Adipocyte (in vitro differentiated cells): Measurements from ENCODE around the gene ST6GALNAC1.
A peak's percentile ranks its signal among the peaks of the same experiment; 100 is the strongest.
"Not testable (repeated sequence)": the region's sequence is repeated elsewhere in the genome, so short reads cannot be mapped to it uniquely, and the experiment has no call there.

ENCODE experiments used
- DNase-seq: peaks from one replicate; pipeline ENCODE4 v3.0.0-alpha.2; 2015; ENCODE audit warnings: low read depth
- H3K27me3 ChIP-seq: replicated peaks from 2 replicates; pipeline ENCODE4 v1.7.0; 2013; ENCODE audit warnings: mild to moderate bottlenecking, low read length, moderate library complexity; ENCODE audit not compliant: control insufficient read depth, insufficient read depth
- H3K36me3 ChIP-seq: 2 replicates; pipeline ENCODE4 v1.7.0; 2013; ENCODE audit warnings: low read length, mild to moderate bottlenecking, moderate library complexity; ENCODE audit not compliant: control insufficient read depth, insufficient read depth, severe bottlenecking
- H3K4me1 ChIP-seq: 2 replicates; pipeline ENCODE4 v1.7.0; 2013; ENCODE audit warnings: mild to moderate bottlenecking, low read length, moderate library complexity; ENCODE audit not compliant: control insufficient read depth, insufficient read depth
- H3K4me3 ChIP-seq: 2 replicates; pipeline ENCODE4 v1.7.0; 2013; ENCODE audit warnings: mild to moderate bottlenecking, low read length, moderate library complexity
- H3K9ac ChIP-seq: 2 replicates; pipeline ENCODE4 v1.7.0; 2013; ENCODE audit warnings: mild to moderate bottlenecking, low read length, moderate library complexity
- H3K9me3 ChIP-seq: 2 replicates; pipeline ENCODE4 v1.7.0; 2013; ENCODE audit warnings: mild to moderate bottlenecking, low read length, moderate library complexity; ENCODE audit not compliant: control insufficient read depth

The ST6GALNAC1 gene

DNA sequence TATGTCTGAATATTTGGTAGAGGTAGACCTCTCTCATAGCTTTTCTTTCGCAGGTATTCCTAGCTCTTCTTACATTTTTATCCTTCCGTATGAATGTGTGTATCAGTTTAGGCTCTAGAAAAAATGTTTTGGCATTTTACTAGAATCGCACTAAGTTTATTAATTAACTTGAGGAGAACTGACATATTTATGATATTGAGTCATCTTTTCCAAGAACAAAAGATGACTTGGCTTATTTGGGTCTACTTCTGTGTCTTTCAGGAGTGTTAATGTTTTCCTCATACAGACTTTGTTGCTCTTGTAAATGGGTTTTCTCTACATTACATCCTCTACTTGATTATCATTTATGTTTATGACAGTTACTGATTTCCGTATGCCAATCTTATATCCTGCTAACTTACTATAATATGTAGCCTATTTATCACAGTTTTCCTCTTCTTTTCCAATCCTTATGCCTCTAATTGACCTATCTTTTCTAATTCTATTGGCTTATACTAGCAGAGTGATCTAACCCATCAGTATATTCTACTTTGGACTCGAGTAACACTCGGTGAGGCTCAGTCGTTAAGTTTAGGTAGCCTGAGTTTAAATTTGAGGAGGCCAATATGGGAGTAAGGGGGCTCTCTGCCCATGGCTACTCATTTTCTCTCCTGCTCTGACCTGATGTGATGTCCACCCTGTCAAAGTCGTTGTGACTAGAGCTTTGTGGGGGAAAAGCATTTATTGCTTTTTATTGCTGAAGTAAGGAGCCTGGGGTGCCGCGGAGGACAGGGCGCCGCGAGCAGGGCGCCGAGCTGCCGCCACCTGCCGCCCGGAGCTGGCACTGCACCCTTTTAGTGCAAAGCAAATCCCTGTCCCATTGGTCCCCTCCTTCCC is 20.0 kb downstream of the ST6GALNAC1 start:
- peak; percentile 88 for DNase-seq
- H3K36me3 ChIP-seq = no peaks in the 10 kb centered on the region

DNA sequence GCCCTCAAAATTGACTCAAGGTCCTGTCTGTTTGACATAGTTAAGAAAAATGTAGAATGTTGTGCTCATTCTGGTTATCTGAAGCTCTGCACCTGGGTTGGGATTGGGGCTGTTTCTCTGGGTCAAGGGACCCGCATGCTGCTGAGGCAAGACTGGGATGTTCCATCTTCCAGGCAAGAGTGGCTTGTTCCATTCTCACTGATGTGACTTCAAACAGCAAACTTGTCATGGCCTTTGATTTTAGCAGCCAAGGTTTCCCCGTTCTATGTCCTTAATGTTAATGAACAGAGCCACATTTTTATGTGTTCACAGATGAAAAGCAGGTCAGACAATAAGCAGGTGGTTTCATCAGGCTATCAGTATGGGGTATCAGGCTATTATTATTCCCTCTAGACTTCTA is 25.7 kb downstream of the ST6GALNAC1 start:
- H3K4me1 ChIP-seq = no peaks in the 10 kb centered on the region
- no peak overlapping the region for H3K4me3 ChIP-seq
- no peaks in the 10 kb centered on the region for H3K9me3 ChIP-seq
- H3K9ac ChIP-seq = no peak overlapping the region
- DNase-seq = no peak
- H3K27me3 ChIP-seq = peaks cover 11% of the 10 kb centered on the region
- no peaks in the 10 kb centered on the region for H3K36me3 ChIP-seq

More for the DNA sequence above, 20.0 kb downstream of the ST6GALNAC1 start:
- Histone ChIP-seq H3K27me3 (peaks cover 28% of the 10 kb centered on the region), H3K9ac (peak overlapping the region; percentile 59), H3K9me3 (no peaks in the 10 kb centered on the region), H3K4me3 (peak overlapping the region; percentile 49), H3K4me1 (peaks cover 9% of the 10 kb centered on the region)

DNA sequence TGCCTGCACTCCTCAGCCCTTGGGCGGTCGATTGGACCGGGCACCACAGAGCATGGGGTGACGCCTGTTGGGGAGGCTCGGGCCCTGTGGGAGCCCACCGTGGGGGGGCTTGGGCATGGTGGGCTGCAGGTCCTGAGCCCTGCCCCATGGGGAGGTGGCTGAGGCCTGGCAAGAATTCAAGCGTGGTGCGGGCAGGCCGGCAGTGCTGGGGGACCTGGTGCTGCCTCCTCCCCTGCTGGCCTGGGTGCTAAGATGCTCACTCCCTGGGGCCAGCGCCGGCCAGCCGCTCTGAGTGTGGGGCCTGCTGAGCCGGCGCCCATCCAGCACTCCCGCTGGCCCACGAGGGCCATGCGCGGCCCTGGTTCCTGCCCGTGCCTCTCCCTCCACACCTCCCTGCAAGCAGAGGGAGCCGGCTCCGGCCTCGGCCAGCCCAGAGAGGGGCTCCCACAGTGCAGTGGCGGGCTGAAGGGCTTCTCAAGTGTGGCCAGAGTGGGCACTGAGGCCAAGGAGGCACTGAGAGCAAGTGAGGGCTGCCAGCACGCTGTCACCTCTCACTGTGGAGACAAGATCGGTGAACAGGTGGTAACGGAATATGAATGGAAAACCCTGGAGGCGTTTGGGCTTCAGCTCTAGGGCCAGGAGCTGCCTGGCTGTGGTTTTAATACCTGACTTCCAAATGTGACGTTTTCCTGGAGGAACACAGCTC is 28.5 kb downstream of the ST6GALNAC1 start:
- no peak overlapping the region for H3K9ac ChIP-seq
- no peak for DNase-seq
- no peaks in the 10 kb centered on the region for H3K36me3 ChIP-seq
- H3K9me3 ChIP-seq = no peaks in the 10 kb centered on the region
- peaks cover 11% of the 10 kb centered on the region for H3K27me3 ChIP-seq
- no peak overlapping the region for H3K4me3 ChIP-seq
- no peaks in the 10 kb centered on the region for H3K4me1 ChIP-seq

DNA sequence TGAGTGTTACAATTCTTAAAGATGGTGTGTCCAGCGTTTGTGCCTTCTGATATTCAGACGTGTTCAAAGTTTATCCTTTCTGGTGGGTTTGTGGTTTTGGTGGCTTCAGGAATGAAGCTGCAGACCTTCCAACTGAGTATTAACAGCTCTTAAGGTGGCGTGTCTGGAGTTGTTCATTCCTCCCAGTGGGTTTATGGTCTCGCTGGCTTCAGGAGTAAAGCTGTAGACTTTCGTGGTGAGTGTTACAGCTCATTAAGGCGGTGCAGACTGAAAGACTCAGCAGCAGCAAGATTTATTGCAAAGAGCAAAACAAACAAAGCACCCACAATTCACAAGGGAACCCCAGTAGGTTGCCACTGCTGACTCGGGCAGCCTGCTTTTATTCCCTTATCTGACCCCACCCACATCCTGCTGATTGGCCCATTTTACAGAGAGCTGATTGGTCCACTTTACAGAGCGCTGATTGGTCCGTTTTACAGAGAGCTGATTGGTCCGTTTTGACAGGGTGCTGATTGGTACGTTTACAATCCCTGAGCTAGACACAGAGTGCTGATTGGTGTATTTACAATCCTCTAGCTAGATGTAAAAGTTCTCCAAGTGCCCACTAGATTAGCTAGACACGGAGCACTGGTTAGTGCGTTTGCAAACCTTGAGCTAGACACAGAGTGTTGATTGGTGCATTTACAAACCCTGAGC is 29.3 kb downstream of the ST6GALNAC1 start:
- not testable (repeated sequence) for H3K9ac ChIP-seq, H3K9me3 ChIP-seq, H3K4me3 ChIP-seq, DNase-seq, H3K4me1 ChIP-seq, H3K27me3 ChIP-seq, H3K36me3 ChIP-seq

DNA sequence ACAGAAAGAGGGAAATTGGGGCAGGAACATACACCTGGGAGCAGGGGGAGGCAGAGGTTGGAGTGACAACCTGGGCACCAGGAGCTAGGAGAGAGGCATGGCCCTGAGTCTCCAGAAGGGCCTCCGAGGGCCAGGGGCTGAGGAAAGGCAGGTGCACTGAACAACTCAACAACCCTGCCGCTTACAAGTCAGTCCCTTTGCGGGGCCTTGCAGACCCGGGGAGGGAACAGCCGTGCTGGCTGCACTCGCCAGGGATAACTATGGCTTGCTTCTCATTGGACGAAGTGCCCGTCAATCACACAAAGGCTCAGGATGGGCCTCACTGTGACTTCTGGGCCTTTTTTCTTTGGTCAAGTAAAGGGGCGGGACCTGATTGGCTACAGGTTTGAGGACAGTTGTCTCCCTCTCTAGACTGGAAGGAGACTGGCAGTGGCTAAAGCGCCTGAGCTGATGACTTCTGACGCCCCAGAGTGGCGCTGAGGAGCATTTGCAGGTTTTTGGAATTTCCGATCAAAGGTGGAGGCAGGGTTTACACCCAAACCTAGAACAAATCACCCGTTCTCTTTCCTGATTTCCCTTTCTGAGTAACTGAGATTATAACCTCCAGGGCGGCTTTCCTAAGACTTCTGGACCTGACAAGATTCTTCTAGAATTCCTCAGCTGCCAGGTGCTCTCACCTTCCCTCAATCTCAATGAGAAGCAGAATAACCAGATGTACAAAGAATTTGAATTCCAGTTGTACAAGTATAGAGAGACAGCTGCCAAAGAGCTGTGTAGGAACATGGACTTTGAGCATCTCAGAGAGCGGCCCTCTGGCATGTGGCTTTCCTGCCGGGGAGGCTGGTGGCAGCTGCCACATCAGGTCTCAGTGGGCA is 30.3 kb downstream of the ST6GALNAC1 start:
- DNase-seq = no peak

DNA sequence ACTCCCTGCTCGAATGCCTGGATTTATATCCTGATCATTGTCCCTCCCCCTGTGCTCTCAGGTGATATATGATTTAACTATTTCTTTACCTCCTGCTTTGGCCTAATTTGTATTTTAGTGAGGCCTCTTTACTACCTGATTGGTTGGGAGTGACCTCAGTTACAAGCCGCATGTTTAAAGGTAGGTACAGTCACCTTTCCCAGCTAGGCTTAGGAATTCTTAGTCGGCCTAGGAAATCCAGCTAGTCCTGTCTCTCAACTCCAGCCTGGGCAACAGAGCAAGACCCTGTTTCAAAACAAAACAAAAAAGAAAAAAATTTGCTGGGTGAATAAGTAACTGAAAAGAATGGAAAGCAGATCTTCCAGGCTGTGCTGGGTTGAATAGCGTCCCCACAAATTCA is 31.1 kb downstream of the ST6GALNAC1 start:
- Histone ChIP-seq H3K27me3 (peaks cover 7% of the 10 kb centered on the region), H3K9ac (no peak overlapping the region), H3K9me3 (no peaks in the 10 kb centered on the region), H3K4me1 (no peaks in the 10 kb centered on the region), H3K36me3 (no peaks in the 10 kb centered on the region), H3K4me3 (no peak overlapping the region)
- no peak for DNase-seq

More for the DNA sequence above, 30.3 kb downstream of the ST6GALNAC1 start:
- Histone ChIP-seq H3K36me3 (no peaks in the 10 kb centered on the region), H3K4me1 (no peaks in the 10 kb centered on the region), H3K27me3 (peaks cover 7% of the 10 kb centered on the region), H3K9ac (no peak overlapping the region), H3K9me3 (no peaks in the 10 kb centered on the region), H3K4me3 (no peak overlapping the region)

DNA sequence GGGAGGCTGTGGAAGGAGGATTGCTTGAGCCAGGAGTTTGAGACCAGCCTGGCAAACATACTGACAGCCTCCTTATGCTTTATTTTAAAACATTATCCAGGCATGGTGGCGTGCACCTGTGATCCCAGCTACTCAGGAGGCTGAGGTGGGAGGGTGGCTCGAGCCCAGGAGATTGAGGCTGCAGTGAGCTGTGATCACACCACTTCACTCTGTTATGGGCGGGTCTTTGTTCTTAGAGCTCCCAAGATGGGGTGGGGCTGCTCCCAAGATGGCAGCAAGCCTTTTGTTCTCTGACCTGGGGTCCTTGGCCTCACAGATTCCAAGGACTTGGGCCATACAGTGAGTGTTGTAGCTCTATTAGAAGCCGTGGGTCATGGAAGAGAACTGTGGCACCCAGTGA is 31.8 kb downstream of the ST6GALNAC1 start:
- H3K9me3 ChIP-seq = no peaks in the 10 kb centered on the region
- no peak overlapping the region for H3K9ac ChIP-seq
- peaks cover 7% of the 10 kb centered on the region for H3K27me3 ChIP-seq
- no peak overlapping the region for H3K4me3 ChIP-seq
- no peaks in the 10 kb centered on the region for H3K36me3 ChIP-seq
- no peaks in the 10 kb centered on the region for H3K4me1 ChIP-seq
- no peak for DNase-seq

DNA sequence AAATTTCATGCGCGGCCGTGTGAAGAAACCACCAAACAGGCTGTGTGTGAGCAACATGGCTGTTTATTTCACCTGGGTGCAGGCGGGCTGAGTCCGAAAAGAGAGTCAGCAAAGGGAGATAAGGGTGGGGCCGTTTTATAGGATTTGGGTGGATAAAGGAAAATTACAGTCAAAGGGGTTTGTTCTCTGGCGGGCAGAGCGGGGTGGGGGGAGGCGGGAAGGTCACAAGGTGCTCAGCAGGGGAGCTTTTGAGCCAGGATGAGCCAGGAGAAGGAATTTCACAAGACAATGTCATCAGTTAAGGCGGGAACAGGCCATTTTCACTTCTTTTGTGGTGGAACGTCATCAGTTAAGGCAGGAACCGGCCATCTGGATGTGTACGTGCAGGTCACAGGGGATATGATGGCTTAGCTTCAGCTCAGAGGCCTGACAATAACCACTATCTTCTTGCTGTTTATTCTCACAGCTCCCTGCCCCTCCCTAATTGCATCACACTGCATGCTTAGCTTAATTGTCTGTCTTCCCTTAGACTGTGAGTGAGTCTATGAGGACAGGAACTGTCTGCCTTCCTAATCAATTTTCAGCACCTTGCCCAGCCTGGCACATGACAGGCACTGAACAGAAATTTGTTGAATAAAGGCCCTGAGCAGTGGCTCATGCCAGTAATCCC is 32.3 kb downstream of the ST6GALNAC1 start:
- H3K4me1 ChIP-seq, H3K4me3 ChIP-seq, H3K27me3 ChIP-seq, H3K9ac ChIP-seq, H3K36me3 ChIP-seq, H3K9me3 ChIP-seq: not testable (repeated sequence)
- peak; percentile 32 for DNase-seq

DNA sequence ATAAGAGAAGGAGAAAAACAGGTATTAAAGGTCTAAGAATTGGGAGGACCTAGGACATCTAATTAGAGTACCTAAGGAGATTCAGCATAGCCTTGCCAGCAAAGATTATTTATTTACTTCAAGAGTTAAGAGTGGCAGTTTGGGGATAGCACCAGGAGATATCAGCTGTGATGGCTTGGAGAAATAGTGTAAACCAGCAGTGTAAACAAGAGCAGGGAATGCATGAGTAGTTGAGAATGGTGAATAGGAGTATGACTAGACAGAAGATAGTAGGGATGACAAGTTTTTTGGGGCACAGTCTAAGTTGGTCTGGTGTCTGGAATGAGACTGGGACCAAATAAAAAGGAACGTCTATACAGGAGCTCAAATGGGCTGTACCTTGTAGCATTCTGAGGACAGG is 36.9 kb downstream of the ST6GALNAC1 start:
- DNase-seq, H3K9me3 ChIP-seq, H3K4me3 ChIP-seq, H3K9ac ChIP-seq, H3K36me3 ChIP-seq, H3K4me1 ChIP-seq: not testable (repeated sequence)
- peaks cover 11% of the 10 kb centered on the region for H3K27me3 ChIP-seq

DNA sequence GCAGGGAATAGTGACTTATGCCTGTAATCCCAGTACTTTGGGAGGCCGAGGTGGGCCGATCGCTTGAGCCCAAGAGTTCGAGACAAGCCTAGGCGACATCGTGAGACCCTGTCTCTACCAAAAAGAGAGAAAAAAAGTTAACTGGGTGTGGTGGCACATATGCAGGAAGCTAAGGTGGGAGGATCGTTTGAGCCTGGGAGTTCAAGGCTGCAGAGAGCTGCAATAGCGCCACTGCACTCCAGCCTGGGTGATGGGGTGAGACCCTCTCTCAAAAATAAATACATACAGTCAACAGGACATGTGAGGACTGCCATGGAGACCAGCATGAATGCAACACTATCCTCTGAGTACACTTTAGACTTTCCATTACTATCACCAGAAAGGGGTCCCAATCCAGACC is 42.5 kb downstream of the ST6GALNAC1 start:
- Histone ChIP-seq H3K4me3 (no peak overlapping the region), H3K9ac (no peak overlapping the region), H3K36me3 (no peaks in the 10 kb centered on the region), H3K9me3 (no peaks in the 10 kb centered on the region), H3K4me1 (peaks cover 14% of the 10 kb centered on the region), H3K27me3 (peaks cover 17% of the 10 kb centered on the region)
- no peak for DNase-seq
